HL-60 (cell line): ENCODE results near the gene GRM8.

Source experiments
- CTCF ChIP-seq: IDR thresholded peaks from one replicate; pipeline ENCODE4 v1.5.1; 2011; ENCODE audit warnings: low read length, control low read depth, inconsistent platforms; ENCODE audit not compliant: insufficient read depth
- POLR2AphosphoS5 ChIP-seq: IDR thresholded peaks from 2 replicates; pipeline ENCODE4 v1.6.1; 2012; ENCODE audit warnings: low read depth
- SPI1 ChIP-seq: IDR thresholded peaks from 2 replicates; pipeline ENCODE4 v1.6.1; 2012; ENCODE audit warnings: low read depth, mild to moderate bottlenecking, borderline replicate concordance

- TF ChIP-seq SPI1 (no peak), POLR2AphosphoS5 (no peak), CTCF (no peak)
These were observed 808.8 kb downstream of the GRM8 start for GRCh38 chr7:126443951-126444350.
